HG02884 (cell line): ENCODE measurements around the gene IGFL3.
"Not testable (repeated sequence)": the region's sequence is repeated elsewhere in the genome, so short reads cannot be mapped to it uniquely, and the experiment has no call there.

Experiments
- ATAC-seq: cut with Tn5 transposase; IDR thresholded peaks from one replicate; pipeline ENCODE4 v1.9.1; 2021; ENCODE audit warnings: mild to moderate bottlenecking, moderate library complexity; ENCODE audit not compliant: unreplicated experiment

Gene IGFL3

GRCh38 chr19:46124638-46125115 is at the start of gene IGFL3:
TSS of gene IGFL3 (minus strand) at chr19:46124688. CDS start at chr19:46124649, 39 bp downstream.
- no peak for ATAC-seq

- ATAC-seq: no peak
Observed at GRCh38 chr19:46173886-46174480, 49.5 kb upstream of the IGFL3 start.

GRCh38 chr19:46162731-46163130 is 38.2 kb upstream of the IGFL3 start:
- ATAC-seq: no peak

- not testable (repeated sequence) for ATAC-seq
Observed at GRCh38 chr19:46161642-46162257, 37.3 kb upstream of the IGFL3 start.

GRCh38 chr19:46160233-46160775 is 35.8 kb upstream of the IGFL3 start:
- ATAC-seq: no peak

- ATAC-seq: no peak
Observed at GRCh38 chr19:46159418-46160232, 35.1 kb upstream of the IGFL3 start.

- no peak for ATAC-seq
Observed at GRCh38 chr19:46155237-46155636, 30.7 kb upstream of the IGFL3 start.

GRCh38 chr19:46150606-46151005 is 26.1 kb upstream of the IGFL3 start:
- ATAC-seq: no peak

- no peak for ATAC-seq
Observed at GRCh38 chr19:46147791-46148288, 23.4 kb upstream of the IGFL3 start, which contains the start of gene IGFL2. TSS of gene IGFL2 (plus strand) at chr19:46148238. CDS start at chr19:46148279, 41 bp downstream.

GRCh38 chr19:46147166-46147740 is 22.8 kb upstream of the IGFL3 start:
- no peak for ATAC-seq

GRCh38 chr19:46144756-46145155 is 20.3 kb upstream of the IGFL3 start:
- ATAC-seq: no peak

GRCh38 chr19:46142294-46142693 is 17.8 kb upstream of the IGFL3 start:
- ATAC-seq: no peak

GRCh38 chr19:46141421-46141820 is 16.9 kb upstream of the IGFL3 start:
- ATAC-seq: no peak

- no peak for ATAC-seq
Observed at GRCh38 chr19:46137915-46138473, 13.5 kb upstream of the IGFL3 start.

- no peak for ATAC-seq
Observed at GRCh38 chr19:46134527-46134926, 10.0 kb upstream of the IGFL3 start.

GRCh38 chr19:46133777-46134241 is 9.3 kb upstream of the IGFL3 start:
- no peak for ATAC-seq

GRCh38 chr19:46133101-46133627 is 8.7 kb upstream of the IGFL3 start:
- no peak for ATAC-seq

- ATAC-seq: no peak
Observed at GRCh38 chr19:46132508-46133100, 8.1 kb upstream of the IGFL3 start.

- no peak for ATAC-seq
Observed at GRCh38 chr19:46131485-46132143, 7.1 kb upstream of the IGFL3 start.
